Measurements from ENCODE around the gene GOLGA8M.
"Not testable (repeated sequence)": the region's sequence is repeated elsewhere in the genome, so short reads cannot be mapped to it uniquely, and the experiment has no call there.

GOLGA8M gene

DNA sequence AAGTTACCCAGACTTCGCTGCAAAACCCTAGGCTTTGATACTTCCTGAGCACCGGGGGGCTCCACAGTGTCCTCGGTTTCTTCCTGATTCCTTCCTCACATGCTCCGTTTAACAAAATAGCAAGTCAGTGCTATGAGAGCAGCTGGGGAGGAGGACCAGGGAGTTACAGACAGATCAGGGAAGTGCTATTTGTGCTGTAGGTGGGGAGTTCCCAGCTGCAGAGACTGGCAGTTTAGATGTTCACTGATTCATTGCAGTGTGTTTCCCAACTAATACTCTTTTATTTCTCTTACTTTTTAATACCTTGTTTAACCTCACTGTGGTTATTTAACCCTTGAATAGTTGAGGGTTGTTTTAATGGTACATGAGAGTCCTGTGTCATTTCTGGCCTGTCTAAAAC lies 45.8 kb downstream of the GOLGA8M start:
- DNase-seq (ENCODE audit: extremely low spot score, insufficient read length, low read depth); FAIRE-seq: not testable (repeated sequence)

DNA sequence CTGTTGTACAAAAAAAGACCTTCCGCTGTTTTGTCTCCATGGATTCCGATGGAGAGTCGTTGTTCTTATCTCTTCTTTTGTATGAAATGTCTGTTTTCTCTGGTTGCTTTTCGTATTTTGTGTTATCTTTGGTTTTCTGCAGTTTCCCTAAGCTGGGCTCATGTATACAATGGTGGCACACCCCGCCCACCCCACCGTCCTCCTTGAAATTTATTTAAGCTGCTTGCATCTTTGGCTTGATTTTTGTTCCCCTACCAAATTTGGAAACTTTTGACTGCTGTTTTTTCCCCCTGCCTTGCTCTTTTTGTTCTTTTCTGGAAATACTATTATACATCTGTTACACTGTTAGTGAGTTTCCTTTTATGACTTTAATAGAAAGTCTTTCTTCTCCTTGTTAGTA lies 47.6 kb downstream of the GOLGA8M start:
- not testable (repeated sequence) for FAIRE-seq; DNase-seq (ENCODE audit: extremely low spot score, insufficient read length, low read depth)

DNA sequence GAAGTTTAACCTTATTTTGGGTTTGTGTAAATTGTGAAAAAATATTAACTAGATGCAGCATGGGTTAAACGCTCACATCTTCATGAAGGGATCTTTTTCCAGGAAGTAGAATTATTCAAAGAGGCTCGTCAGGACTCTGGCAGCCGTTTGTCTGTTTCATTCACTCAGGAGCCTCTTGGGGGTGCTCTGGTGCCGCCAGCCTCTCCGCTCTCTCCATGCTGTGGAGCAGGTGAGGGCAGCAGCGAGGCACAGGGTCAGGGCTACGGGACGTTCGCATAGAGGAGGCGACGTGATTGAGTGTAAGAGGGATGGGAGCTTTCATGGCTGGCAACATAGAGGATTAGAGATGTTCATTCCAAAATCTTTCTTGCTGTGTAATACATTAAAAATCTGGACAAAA lies 48.5 kb downstream of the GOLGA8M start:
- not testable (repeated sequence) for DNase-seq (ENCODE audit: extremely low spot score, insufficient read length, low read depth); FAIRE-seq

DNA sequence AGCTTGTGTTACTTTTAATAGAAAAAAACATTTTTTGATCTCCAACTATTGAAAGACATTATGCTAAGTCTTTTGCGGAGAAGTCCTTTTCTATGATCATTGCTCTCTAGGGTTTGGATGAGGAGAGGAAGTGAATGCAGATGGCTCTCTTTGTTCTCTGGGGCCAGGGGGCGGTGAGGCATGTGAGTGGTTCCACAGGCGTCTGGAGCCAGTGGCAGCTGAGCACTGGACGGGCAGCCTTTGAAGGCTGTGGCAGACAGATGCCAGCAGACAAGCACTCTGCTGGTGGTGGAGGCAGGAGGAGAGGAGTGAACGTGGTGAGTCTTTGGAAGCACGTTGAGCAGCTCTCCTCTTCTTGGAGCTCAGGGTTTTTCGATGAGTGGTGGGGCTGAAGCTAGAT lies 51.5 kb downstream of the GOLGA8M start:
- FAIRE-seq; DNase-seq (ENCODE audit: extremely low spot score, insufficient read length, low read depth): not testable (repeated sequence)

DNA sequence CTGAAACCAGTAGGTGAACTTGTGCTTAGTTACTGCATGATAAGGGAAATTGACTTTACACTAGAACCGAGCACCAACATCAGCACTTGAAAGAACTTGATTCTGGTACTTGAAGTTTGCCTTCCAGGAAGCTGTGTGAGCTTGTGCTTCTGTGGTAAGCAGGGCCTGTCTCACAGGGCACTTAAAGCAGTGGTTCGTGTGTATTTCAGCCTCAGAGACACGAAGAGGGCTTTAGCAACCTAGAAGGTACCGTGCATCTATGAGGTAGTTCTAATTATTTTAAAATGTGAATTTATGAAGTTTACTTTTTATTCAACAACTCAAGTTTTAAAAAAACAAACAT lies 56.2 kb downstream of the GOLGA8M start:
- not testable (repeated sequence) for FAIRE-seq; DNase-seq (ENCODE audit: extremely low spot score, insufficient read length, low read depth)

DNA sequence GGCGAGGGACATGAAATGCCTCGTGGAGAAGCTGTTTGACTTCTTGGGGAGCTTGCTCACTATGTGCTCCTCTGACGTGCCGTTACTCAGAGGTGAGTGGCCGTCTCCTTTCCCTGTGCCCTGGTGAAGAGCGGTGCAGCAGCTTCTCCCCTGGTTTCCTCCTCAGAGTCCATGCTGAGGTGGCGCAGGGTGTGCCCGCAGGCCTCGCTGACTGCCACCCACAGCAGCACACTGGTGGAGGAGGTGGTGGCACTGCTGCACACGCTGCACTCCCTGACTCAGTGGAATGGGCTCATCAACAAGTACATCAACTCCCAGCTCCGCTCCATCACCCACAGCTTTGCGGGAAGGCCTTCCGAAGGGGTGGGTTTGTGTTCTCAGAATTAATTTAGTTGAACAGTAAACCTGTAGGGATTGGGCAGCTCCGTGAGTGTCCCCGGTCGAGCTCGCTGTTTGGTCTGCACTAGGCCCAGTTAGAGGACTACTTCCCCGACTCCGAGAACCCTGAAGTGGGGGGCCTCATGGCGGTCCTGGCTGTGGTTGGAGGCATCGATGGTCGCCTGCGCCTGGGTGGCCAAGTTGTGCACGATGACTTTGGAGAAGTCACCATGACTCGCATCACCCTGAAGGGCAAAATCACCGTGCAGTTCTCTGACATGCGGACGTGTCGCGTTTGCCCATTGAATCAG lies 56.7 kb downstream of the GOLGA8M start:
- not testable (repeated sequence) for DNase-seq (ENCODE audit: extremely low spot score, insufficient read length, low read depth); FAIRE-seq

DNA sequence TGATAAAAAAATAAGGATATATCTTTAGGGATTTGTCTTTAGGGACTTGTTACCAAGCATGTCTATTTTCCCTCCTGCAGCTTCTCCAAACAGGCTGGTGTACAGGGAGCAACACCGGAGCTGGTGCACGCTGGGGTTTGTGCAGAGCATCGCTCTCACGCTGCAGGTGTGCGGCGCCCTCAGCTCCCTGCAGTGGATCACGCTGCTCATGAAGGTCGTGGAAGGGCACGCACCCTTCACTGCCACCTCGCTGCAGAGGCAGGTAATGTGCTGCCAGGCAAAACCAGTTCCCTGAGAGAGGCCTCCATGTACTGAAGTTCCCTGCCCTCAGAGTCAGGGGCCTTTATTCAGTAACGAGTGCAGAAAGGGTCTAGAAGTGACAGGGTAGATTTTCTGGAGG lies 58.0 kb downstream of the GOLGA8M start:
- not testable (repeated sequence) for FAIRE-seq; DNase-seq (ENCODE audit: extremely low spot score, insufficient read length, low read depth)

DNA sequence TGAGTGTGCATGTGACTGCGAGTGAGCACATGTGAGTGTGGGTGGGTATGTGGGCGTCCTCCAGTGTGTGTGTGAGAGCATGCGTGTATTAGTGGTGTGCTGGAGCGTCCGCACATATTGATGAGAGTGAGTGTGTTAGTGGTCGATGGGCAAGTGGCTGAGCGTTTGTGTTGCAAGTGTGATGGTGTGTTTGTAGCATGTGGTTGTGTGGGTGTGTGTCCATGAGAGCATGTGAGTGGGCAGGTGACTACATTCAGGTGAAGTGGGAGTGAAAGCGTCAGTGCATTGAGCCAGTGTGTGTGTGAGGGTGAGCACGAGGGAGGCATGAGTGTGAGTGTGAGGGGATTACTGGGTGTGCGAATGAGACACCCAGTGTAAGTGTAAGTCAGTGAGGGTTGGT lies 59.7 kb downstream of the GOLGA8M start:
- DNase-seq (ENCODE audit: extremely low spot score, insufficient read length, low read depth); FAIRE-seq: not testable (repeated sequence)
